GM19328 (cell line): ENCODE measurements around the gene TMSB10.
"Not testable (repeated sequence)": the region's sequence is repeated elsewhere in the genome, so short reads cannot be mapped to it uniquely, and the experiment has no call there.

ENCODE experiments used
- ATAC-seq: cut with Tn5 transposase; IDR thresholded peaks from one replicate; pipeline ENCODE4 v1.9.1; 2021; ENCODE audit warnings: mild to moderate bottlenecking, moderate library complexity; ENCODE audit not compliant: unreplicated experiment

The TMSB10 gene

DNA sequence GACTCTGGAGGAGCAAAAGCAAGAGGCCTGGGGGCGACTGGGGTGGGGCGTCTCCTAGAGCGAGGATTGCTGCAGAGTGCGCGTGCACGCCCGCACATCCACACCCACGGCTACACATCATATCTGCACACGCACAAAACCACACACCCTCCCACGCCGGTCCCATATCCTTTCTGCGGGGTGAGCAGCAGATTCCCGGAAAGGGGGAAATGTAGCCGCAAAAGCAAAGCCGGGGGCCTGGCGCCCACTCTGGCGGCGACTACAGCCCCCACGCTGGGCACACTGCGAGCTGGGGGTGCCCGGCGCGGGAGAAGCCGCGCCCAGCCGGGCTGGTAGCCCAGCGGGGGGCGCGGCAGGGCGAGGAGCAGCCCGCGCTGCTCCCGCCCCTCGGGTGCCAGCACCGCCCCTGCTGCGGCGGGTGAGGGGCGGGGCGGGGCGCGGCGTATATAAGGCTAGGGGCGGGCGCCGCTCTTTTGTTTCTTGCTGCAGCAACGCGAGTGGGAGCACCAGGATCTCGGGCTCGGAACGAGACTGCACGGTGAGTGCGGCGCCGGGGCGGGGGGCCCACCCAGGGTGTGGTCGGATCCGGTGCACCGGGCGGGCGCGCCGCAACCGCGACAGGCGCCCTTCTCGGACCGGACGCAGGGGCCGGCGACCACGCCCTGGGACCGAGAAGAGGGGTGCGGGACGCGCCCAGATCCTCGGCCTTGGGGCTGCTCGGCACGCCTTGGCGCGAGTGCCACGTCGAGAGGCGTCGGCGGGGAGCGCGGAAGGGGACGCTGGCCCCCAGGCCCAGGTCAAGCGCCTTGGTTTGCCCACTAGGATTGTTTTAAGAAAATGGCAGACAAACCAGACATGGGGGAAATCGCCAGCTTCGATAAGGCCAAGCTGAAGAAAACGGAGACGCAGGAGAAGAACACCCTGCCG is at the start of gene TMSB10:
Gene TMSB10, plus strand, starts transcription at position 476 of the 927 bp plus-strand sequence.
- ATAC-seq: peak; percentile 56

DNA sequence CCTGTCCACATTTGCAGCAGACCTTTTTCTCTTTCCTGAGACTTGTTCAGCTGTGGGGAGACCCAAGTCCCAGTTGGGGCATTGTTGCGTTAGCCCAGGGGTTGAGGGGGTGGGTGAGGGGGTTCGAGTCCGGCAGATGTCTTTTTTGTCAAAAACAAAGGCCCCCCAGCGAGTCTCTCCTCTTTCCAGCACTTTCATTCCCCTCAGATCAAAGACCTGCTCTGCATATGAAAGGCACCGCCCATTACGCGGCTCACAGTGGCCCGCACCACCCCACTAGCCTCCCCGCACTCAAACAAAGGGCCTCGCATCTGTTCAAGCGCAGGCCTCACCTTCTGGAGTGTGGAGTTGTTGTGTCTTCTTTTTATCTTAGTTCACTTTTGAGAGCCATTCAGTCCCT is 49.7 kb upstream of the TMSB10 start:
- ATAC-seq: no peak

DNA sequence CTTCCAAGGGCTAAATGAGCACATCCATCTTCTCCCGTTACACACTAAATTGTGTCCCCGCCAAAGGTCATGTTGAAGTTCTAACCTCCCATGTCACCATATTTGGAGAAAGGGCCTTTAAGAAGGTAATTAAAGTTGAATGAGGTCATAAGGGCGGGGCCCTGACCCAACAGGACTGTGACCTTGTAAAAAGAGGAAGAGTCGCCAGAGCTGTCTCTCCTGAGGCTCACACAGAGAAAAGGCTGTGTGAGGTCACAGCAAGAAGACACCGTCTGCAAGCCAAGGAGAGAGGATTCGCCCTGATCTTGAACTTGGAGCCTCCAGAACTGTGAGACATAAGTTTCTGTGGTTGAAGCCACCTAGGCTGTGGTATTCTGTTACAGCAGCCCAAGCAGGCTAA is 48.7 kb upstream of the TMSB10 start:
- no peak for ATAC-seq

DNA sequence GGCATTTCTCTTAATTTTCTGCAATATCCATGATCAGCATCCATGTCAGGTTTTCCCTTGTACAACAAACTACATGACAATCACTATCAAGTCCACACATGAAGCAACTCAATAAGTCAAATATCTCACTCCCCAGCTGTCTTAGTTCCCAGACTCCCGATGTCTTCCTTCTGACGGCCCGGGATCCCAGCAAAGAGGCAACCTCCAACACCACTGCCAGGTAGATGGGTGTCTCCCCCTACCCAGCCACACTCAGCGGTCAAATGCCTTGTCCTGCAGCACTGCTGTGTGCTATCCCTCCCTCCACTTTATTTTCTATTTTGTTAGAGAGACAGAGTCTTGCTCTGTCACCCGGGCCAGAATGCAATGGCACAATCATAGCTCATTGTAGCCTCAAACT is 47.9 kb upstream of the TMSB10 start:
- no peak for ATAC-seq

DNA sequence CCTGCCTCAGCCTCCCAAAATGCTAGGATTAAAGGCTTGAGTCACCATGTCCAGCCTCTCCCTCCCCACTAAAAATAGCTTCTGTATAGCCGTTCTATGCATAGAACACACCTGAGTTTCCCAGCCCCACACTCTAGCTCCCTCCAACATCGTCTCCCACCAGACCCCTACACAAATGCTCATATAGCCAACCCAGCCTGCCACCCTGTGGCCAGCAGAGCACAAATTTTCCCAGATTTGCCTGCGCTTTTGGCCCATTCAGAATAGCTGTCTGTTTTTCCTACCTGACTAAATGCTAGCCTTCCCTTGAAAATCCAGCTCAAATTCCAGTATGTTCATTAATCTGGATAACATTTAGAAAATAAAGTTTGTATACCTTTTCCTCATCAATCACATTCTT is 47.3 kb upstream of the TMSB10 start:
- ATAC-seq: no peak

DNA sequence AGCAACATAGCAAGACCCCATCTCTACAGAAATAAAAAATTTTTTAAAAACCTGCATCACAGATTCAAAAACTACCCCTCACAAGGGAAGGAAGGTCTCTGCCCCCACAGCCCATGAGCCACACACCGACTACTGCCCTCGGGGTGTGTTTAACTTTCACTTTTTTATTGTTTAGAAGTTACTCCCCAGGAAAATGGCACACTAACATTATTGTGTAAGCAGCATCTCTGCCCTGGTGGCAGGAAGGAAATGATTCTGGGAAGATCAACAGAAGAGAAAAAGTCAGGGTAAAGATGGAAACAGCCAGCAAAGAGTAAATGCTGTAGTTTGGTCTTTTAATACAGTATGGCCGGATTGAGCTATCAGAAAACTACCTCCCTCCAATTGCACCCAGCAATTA is 46.5 kb upstream of the TMSB10 start:
- ATAC-seq: no peak

DNA sequence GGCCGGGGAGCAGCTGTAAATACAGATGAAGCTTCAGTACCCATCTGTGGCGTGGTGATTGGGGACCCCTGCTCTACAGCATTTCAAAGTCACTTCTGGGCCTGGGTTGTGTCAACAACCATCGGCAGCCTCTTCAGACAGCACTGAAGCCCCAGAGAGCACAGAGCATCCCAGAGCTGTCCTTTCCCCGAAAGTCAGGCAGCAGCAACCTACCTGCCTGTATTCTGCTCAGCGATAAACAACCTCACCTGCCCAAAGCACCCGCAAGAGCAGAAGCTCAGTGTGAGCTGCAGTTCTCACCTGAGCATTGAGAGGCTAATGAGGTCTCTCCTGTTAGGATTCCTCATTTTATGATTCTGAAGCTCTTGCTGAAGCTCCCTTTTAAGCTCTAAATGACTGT is 43.9 kb upstream of the TMSB10 start:
- no peak for ATAC-seq

DNA sequence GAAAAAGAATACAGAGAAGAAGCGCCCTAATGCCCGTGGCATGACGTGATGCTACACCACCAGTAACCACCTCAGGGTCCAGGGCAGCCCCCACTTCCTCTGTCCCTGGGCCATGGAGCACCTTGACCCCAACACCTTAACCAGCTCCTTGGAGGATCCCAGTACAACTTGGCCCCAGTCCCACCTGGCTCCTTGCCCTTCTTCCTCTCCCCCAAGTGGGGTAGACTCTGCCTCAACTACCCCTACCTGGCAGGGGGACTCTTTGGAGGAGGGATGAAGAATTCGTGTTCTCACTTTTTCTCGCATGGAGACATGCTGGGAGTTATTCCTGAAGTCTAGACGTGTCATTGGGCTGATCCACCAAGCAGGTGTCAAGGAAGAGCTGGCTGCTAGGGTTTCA is 43.5 kb upstream of the TMSB10 start:
- ATAC-seq: no peak

DNA sequence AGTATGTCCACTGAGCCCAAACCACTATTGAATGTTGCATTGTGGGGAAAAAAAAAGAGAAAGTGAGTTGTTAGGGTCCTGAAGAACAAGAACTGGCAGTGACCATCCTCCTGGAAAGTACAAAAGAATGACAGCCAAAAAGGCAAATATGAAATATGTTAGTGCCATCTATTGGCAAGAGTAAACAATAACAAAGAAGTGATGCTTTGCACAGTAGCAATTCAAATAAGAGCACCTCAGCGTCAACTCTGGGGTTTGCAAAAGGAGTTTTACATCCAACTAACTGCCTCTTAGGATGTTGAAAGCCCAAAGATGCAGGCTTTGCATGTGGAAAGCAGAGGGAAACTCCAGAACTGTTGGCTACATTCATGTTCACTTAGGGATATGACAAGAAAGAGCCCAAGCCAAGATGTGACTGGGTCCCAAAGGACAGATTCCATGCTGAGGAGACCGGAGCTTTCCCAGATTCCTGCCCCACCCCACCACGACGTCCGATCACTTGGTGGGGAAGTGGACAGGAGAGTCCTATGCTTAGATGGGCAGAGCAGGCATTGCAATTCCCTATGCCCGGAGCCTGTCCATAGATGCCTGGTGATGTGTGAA is 40.2 kb upstream of the TMSB10 start:
- no peak for ATAC-seq

DNA sequence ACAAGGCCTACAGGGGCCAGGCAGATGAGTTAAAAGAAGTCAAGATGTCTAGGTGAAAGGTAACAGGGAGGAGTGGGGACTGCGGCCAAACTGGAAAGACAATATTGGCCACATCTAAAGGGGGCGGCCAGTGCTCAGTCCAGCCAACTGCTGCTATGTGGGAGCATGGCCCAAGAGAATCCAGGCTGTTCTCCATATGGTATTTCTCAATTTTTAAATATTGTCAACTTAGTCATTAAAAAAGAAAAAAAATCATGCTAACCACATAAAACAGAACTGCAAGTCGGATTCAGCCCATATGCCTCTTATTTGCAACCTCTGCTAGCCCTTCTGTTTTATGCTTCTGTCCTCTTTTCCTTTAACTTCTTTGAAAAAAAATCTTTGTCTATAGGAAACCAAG is 39.3 kb upstream of the TMSB10 start:
- no peak for ATAC-seq

DNA sequence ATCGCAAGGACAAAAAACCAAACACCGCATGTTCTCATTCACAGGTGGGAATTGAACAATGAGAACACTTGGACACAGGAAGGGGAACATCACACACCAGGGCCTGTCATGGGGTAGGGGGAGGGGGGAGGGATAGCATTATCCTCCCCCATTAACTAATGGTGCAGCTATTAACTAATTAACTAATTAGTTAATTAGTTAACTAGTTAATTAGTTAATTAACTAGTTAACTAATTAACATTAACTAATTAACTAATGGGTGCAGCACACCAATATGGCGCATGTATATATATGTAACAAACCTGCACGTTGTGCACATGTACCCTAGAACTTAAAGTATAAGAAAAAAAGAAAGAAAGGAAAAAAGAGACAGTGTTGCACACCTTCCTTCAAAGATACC is 37.1 kb upstream of the TMSB10 start:
- ATAC-seq: not testable (repeated sequence)

DNA sequence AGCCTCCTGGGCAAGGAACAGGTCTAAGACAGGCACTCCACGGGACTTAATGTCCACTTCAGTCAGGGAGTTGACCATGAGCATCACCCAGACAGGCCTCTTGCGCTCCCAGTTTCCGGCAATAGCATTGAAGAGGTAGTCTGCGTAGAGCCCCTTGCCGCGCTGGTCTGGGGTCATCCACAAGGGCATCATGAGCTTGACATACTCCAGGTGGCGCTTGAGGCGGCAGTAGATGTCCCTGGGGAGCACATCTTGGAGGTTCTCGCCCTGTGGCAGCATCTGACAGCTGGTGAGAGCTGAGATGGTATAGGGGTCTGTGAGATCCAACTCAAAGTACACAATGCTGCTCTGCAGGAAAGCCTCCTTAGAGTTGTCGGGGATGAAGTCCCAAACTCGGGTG is 35.1 kb upstream of the TMSB10 start:
- no peak for ATAC-seq

DNA sequence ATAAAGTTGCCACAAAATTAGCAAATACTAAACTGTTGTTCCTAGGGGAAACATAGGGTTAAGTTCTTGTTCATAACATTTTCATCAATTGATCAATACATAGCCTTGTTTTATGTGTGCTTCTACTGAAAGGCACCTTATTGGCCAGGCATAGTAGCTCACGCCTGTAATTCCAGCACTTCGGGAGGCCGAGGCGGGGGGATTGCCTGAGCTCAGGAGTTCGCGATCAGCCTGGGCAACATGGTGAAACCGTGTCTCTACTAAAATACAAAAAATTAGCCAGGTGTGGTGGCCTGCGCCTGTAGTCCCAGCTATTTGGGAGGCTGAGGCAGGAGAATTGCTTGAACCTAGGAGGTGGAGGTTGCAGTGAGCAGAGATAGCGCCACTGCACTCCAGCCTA is 32.8 kb upstream of the TMSB10 start:
- ATAC-seq: not testable (repeated sequence)

DNA sequence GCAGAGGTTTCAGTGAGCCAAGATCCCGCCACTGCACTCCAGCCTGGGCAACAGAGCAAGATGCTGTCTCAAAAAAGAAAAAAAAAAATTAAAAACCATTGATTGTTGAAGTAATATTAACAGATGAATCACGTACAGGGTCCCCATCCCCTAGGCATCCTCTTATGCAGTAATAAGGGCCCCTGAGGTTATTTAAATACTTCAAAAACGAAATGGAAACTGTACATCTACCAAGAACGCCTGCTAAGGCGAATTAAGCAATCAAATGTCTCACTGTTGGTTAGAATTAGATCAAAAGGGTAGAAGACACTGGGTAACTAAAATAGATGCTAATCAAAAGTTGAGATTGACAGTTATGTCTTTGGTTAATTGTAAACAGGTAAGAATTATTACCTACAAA is 32.1 kb upstream of the TMSB10 start:
- ATAC-seq: no peak

DNA sequence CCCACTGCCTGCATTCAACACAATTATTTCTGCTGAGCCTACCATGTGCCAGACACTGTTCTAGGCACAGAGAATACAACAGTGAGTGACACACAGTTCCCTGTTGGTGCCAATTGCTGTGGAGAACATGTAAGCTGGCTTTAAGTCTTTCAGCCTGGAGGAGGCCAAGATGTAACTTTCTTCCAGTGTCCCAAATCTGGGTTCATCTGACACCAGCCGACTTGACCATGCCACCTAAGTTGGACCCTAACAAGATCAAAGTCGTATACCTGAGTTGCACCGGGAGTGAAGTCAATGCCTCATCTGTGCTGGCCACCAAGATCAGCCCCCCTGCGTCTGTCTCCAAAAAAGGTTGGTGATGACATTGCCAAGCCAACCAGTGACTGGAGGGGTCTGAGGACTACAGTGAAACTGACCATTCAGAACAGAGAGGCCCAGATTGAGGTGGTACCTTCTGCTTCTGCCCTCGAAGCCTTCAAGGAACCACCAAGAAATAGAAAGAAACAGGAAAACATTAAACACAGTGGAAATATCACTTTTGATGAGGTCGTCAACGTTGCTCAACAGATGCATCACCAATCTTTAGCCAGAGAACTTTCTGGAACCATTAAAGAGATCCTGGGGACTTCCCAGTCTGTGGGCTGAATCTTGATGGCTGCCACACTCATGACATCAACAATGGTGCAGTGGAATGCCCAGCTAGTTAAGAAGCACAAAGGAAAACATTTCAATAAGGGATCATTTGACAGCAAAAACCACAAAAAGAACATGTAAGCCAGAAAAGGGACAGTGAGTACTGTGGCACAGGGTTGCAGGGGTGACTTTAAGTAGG is 30.9 kb upstream of the TMSB10 start:
- no peak for ATAC-seq

DNA sequence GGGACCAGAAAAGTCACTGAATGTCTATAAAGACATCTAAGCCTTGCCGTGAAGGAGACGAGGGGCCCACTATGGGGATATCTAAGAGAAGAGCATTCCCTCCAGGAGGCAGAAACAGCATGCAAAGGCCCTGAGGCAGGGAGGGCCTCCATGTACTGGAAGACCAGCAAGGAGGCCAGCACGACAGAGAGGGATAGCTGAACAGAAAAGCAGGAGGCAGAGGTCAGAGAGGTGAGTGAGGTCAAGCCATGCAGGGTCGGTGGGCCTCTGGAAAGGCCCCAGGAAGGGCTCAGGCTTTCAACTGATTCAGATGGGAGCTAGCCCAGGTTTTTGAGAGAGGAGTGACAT is 30.3 kb upstream of the TMSB10 start:
- no peak for ATAC-seq

DNA sequence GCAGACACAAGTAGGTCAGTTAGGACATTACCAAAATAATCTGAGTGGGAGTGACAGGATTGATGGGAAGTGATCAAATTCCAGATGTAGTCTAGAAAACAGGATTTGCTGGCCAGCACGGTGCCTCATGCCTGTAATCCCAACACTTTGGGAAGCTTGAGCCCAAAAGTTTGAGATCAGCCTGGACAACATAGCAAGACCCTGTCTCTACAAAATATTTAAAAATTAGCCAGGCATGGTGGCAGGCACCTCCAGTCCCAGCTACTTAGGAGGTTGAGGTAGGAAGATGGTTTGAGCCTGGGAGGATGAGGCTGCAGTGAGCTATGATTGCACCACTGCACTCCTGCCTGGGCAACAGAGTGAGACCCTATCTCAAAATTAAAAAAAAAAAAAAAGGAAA is 29.8 kb upstream of the TMSB10 start:
- ATAC-seq: not testable (repeated sequence)

DNA sequence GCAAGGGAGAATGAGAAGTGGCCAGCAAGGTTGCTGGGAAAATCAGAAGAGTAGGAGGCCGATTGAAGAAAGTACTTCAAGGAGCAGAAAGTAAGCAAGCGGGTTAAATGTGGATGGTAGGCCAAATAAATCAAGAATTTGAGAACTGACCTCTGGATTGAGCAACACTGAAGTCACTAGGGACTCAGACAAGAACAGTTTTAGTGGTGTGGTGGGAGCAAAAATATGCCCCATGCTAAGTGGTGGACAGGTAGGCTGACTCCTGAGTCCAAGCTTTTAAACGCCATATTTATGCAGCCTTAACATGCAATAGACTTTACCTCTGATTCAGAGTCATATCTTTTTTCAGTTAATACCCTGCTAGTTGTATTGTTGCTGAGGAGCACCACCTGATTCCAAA is 29.1 kb upstream of the TMSB10 start:
- ATAC-seq: no peak

DNA sequence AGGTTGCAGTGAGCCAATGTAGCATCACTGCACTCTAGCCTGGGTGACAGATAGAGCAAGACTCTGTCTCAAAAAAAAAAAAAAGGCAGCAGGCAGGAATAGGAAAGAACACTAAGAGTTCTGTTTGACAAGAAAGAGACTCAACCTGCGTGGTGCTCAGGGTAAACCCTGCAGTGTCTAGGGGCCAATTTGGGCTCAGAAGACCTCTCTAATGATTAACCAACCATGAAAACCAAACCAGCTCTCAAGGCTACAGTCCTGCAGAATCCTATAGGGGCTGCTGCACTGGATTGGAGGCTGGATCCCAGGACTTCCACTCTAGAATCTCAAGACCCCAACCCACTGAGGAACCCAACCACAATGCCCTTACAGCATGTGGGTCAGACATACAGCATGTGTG is 27.0 kb upstream of the TMSB10 start:
- ATAC-seq: no peak

DNA sequence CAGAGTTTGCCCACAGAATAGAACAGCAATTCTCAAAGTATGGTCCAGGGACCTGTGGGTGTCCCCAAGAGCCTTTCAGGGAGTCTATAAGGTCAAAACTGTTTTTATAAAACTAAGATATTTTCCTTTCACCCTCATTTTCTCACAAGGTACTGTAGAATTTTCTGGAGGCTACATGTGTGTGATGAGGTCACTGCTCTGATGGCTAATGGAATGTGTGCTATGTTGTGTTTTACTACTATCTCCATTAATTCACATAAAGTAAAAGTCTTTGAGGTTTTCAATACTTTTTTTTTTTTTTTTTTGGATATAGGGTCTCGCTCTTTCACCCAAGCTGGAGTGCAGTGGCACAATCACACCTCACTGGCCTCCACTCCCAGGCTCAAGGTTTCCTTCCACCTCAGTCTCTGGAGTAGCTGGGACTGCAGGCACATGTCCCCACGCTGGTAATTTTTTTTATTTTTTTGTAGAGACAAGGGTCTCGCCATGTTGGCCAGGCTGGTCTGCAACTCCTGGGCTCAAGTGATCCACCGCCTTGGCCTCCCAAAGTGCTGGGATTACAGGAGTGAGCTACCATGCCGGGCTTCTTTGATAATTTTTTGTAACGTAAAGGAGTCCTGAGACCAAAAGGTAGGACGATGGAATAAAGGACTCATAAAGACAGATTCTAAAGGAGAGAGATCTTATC is 26.4 kb upstream of the TMSB10 start:
- ATAC-seq: no peak
